ENCODE measurements around the gene TPP1. TPM values are rescaled to one million over a fixed set of nuclear protein-coding genes. Genes with fewer than 3 reads are reported as not detected.
A peak's percentile ranks its signal among the peaks of the same experiment; 100 is the strongest.

Gene TPP1
- total RNA-seq, 1 donor from 2014 or later = 241 TPM

DNA sequence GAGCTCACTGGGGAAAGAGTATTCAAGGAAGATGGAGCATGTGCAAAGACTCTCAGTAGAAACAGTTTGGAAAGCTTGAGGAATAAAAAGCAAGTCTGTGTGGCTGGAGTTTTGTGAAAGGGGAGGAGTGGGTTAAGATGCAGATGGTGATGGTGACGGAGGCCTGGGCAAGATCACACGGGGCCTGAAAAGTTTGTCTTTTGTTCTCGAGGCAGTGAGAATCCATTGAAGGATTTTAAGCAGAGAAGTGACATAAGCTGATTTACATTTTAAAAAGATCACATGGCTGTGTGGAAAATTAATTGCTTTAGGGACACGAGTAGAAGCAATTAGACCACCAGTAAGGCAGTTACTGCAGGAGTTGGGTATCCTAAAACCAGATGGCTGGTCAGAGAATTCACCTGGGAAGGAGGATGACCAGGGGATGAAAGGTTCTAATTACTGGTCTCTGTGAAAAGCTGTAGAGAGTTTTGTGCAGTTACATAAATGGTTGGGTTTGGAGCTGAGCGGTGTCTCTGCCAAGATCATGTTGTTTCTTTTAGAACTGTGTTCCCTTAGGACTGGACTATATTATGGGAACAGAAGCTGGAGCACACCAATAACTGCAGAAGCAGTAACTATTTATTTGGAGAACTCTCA, 22.9 kb downstream of the TPP1 start:
- no peak for DNase-seq (ENCODE audit: extremely low read depth, low read depth, low spot score)

DNA sequence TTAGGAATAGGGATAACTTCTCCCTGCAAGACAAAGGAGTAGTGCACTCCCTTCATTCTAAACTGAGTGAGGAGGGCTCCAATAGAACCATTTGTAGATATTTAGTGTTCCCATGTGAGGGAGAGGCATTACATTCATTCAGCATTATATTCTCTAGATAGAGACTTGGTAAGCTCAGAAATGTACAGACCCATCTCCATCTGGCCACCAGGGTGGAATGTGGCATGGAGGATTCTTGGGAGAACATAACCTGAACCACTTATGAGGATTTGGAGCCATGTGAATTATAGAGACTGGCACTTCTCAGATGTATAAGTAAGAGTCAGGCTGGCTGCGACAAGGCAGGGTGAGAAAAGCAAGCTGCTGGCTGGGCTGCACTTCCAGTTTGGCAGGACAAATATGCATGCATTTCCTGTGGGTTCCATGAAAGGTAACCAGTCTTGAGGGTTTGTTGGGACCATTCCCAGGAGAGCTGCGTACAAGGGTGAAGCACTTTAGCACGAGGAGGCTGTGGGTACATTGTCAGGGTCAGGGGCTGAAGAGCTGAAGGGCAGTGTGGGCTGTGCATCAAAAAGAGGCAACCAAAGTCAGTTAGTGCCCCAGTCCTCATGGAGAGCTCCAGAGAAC, 25.0 kb downstream of the TPP1 start:
- no peak for DNase-seq (ENCODE audit: extremely low read depth, low read depth, low spot score)

DNA sequence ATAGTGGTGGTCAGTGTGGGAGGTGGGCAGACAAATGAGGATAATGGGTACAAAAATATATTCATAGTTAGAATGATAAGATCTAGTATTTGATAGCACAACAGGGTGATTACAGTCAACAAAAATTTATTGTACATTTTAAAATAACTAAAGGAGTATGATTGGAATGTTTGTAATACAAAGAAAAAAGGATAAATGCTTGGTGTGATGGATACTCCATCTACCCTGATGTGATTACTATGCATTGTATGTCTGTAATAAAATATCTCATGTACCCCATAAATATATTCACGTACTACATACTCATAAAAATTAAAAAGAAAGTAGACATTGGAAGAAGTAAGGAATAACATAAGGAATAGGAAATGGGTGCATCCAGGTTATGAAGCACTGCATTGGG, 31.2 kb downstream of the TPP1 start:
- no peak for DNase-seq (ENCODE audit: extremely low read depth, low read depth, low spot score)

DNA sequence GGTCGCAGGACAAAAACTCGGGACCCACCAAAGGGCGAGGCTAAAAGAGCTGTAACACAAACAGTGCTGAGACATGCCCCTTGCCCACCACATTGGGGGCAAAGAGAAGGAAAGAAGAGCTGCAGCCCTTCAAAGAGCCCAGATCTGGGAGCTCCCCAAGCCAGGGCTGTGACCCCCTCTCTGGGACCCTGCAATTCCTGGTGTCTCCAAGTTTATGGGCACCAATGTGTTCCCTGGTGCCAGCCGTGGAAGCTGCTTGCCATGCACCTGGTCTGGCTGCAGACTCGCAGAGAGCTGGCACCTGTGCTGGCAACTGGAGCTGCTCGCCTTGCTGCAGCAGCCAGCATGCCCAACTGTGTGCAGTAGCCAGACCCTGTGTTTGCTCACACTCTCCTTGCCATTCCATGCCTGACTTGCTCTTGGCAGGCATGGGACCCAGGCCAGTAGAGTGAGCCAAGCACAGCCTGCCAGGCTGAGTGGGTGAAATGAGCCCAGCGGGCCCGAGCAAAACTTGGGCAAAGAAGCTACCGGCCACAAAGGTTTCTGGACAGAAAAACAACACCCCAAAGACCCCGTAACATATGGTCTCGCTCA, 31.8 kb downstream of the TPP1 start:
- DNase-seq (ENCODE audit: extremely low read depth, low read depth, low spot score) = no peak

DNA sequence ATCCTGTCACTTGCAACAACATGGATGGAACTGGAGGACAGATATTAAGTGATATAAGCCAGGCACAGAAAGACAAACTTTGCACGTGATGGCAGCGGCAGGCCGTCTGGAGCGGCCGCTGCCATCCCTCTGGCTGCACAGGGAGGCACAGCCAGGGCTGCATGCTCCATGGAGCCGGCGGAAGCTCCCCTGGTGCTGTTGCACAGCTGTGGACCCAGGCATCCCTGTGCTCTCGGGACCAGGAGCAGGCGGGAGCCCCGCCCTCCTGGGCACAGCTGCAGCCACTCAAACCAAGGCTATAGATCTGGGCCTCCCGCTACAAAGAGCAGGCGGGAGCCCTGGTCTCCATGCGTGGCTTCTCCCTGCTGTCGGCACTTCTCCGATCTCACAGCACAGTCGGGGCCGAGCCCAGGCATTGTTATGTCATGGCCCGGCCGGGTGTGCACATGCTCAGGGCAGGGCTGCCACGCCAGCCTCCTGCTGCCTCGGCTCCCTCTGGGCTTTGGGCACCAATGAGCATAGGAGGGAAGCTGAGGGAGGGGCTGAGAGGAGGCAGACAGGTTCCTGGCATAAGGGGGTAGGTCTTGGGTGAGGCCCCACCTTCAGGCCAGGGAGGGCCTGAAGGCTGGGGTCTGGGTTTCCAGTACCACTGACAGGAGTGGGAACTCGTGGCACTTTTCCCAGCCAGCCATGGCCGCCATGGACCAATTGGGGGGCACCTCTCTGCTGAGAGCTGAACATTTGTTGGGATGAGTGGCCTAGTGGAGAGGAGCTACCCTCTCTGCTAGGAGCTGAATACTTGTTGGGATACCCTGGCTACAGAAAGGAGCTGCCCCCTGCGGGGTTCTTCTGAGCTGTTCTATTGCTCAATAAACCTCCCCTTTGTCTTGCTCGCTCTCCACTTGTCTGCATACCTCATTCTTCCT, 32.5 kb downstream of the TPP1 start:
- DNase-seq (ENCODE audit: extremely low read depth, low read depth, low spot score) = no peak

DNA sequence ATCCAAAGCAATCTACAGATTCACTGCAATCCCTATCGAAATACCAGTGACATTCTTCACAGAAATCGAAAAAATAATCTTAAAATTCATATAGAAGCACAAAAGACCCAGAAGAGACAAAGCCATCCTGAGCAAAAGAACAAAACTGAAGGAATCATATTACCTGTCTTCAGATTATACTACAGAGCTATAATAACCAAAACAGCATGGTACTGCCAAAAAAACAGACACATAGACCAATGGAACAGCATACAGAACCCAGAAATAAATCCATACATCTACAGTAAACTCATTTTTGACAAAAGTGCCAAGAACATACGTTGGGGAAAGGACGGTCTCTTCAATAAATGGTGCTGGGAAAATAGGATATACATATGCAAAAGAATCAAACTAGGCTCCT, 34.7 kb downstream of the TPP1 start:
- DNase-seq (ENCODE audit: extremely low read depth, low read depth, low spot score) = no peak

DNA sequence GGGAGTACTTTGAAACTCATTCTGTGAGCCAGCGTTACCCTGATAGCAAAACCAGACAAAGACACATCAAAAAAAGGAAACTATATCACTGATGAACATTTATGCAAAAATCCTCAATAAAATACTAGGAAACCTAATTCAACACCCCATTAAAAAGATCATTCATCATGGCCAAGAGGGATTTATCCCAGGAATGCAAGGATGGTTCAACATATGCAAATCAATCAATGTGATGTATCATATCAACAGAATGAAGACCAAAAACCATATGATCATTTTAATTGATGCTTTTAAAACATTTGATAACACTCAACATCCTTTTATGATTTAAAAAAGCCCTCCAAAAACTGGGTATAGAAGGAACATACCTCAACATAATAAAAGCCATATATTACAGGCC, 35.6 kb downstream of the TPP1 start:
- no peak for DNase-seq (ENCODE audit: extremely low read depth, low read depth, low spot score)

DNA sequence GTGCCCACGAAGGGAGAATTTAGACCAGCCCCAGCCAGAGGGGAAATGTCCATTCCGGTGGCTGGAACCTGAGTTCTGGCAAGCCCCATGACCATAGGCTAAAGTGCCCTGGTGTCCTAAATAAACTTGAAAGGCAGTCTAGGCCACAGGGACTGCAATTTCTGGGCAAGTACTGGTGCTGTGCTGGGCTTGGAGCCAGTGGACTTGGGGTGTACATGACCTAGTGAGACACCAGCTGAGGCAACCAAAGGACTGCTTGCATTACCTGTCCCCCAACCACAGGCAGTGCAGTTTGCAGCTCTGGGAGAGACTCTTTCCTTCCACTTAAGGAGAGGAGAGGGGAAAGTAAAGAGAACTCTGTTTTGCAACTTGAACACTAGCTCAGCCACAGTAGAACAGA, 39.5 kb downstream of the TPP1 start:
- no peak for DNase-seq (ENCODE audit: extremely low read depth, low read depth, low spot score)

DNA sequence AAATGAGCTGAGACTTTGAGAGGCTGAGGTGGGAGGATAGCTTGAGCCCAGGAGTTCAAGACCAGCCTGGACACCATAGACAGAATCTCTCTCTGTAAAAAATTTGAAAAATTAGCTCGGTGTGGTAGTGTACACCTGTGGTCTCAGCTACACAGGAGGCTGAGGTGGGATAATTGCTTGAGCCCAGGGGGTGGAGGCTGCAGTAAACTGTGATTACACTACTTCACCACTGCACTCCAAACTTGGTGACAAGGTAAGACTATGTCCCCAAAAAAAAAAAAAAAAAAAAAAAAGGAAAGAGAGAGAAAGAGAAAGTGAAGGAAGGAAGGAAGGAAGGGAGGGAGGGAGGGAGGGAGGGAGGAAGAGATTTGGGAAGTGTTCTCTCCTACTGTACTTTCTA, 41.1 kb downstream of the TPP1 start:
- DNase-seq (ENCODE audit: extremely low read depth, low read depth, low spot score) = no peak

DNA sequence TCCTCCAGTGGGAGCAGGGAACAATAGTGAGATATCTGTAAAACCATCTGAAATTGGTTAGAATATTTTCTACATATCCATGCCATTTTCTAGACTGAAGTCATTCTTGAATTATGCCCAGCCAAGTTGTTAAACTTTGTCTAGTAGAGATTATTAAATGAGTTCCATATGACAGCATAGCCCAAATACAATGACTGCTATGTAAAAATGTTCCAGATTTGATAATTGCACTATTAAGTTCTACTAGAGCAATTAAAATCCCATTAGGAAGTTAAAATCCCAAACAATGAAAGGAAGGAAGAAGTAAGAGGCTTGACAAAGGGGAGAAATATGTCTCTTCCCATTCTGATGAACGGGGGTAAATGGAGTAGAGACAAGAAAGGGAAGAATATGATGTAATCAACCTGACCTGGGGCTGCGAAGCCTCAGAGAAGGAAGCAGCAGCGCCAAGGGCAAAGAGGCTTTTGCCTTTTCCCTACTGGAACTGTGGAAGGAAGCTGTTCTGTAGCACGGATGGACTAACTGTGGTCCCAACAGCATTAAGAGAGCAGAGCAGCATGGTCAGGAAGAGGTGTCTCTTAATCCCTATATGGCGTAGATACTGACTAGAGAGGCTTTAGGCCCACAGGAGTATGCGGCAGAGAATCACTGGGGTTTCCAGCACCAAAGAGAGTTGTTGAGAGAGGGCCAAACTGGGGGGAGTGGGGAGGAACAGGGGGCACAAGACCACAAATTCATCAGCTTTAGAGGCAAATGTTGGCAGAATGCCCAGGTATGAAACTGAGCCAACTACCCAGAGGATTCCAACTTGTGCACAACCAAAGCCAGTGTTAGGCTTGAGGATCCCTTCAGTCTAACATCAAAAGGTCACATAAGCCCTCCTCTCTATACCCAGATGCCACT, 42.5 kb downstream of the TPP1 start:
- DNase-seq (ENCODE audit: extremely low read depth, low read depth, low spot score) = peak; percentile 36

DNA sequence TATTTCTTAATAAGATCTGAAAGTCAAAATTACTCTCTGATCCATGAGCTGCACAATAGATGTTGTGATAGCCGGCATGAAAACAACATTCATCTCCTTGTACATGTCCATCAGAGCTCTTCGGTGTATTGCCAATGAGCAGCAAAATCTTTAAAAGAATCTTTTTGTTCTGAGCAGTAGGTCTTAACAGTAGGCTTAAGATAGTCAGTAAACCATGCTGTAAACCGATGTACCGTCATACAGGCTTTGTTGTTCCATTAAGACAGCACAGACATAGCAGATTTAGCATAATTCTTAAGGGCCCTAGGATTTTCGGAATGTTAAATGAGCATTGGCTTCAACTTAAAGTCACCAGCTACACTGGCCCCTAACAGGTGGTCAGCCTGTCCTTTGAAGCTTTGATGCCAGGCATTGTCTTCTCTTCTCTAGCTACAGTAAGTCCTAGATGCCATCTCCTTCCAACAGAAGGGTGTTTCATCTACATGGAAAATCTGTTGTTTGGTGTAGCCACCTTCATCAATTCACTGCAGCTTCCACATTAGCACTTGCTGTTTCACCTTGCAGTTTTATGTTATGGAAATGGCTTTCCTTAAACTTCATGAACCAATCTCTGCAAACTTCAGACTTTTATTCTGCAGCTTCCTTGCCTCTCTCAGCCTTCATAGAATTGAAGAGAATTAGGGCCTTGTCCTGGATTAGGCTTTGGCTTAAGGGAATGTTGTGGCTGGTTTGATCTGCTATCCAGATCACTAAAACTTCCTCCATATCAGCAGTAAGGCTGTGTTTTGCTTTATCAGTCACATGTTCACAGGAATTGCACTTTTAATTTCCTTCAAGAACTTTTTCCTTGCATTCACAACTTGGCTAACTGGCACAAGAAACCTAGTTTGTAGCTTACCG, 44.2 kb downstream of the TPP1 start:
- DNase-seq (ENCODE audit: extremely low read depth, low read depth, low spot score) = no peak

DNA sequence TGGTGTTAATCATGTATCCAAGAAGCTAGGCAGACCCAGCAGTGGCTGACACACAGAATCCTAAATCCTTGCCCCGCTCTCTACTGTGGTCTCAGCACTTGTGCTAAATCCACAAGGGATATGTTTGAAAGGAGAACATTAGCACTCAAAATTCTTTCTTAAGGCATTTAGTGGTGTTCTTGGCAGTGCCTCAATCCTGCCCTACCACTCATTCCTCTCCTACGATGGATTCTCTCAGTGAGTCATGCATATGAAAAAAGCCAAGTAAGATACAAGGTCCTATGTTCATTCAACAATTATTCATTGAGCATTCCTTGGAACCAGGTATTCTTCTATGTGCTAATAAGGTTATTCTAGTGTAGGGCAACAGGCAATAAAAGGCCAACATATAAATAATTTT, 47.0 kb downstream of the TPP1 start:
- no peak for DNase-seq (ENCODE audit: extremely low read depth, low read depth, low spot score)

DNA sequence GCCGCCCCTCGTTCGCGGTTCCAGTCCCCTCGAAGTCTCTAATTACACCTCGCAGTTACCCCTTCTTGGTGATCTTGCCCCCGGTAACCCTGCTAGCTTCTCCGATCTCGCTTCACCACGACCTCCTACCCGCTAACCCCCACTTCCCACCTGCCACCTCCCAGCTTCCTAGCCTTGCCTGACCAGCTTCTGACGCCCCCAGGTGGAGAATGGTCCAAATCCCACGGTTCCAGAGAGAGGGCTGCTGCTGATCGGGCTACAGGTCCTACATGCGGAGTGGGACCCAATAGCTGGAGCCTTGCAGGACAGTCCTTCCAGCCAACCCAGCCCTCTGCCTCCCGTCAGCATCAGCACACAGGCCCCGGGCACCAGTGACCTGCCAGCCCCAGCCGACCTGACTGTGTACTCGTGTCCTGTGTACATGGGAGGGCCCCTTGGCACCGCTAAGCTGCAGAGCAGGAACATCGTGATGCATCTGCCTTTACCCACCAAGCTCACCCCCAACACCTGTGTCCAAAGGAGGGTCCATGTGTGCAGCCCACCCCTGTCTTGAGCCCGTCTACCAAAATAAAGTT, 47.7 kb downstream of the TPP1 start:
- no peak for DNase-seq (ENCODE audit: extremely low read depth, low read depth, low spot score)

DNA sequence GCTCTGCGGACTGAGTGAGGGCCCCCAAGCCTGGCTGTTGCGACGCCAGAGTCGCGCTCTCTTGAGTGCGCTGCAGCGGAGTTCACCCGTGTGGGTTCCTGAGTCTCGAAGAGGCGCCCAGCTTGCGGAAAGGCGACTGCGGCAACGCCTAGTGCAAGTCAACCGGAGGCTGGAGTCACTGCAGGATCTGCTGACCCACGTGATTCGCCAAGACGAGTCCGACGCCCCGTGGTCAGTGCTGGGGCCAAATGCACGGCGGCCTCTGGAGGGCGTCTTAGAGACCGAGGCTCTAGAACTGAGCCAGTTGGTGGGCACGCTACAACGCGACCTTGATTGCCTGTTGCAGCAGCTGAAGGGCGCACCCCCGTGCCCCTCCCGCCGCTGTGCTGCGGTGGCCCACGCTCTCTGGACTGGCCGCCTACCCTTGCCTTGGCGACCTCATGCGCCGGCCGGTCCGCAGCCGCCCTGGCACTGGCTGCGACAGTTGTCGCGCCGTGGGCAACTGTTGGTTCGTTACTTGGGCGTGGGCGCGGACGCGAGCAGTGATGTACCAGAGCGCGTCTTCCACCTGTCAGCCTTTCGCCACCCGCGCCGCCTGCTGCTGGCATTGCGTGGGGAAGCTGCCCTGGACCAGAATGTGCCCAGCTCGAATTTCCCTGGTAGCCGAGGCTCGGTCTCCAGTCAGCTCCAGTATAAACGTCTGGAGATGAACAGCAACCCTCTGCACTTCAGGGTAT, 48.4 kb downstream of the TPP1 start:
- no peak for DNase-seq (ENCODE audit: extremely low read depth, low read depth, low spot score)

DNA sequence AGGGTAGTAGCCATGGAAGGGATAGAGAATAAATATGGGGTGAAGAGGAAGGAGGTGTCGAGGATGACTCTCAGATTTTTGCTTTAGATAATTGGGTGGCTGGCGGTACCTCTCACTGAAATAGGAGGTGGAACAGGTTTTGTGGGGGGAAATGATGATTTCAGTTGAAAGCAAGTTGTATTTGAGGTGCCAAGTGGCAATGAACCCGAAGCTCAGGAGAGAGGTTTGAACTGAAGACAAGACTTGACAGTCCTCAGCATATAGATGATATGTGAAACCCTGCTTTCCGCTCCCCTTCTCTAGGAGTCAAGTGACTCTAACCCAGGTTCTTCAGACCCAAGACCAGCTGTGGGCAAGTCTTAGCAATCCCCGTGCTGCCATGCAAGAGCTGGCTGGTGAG, 49.5 kb downstream of the TPP1 start:
- no peak for DNase-seq (ENCODE audit: extremely low read depth, low read depth, low spot score)

DNA sequence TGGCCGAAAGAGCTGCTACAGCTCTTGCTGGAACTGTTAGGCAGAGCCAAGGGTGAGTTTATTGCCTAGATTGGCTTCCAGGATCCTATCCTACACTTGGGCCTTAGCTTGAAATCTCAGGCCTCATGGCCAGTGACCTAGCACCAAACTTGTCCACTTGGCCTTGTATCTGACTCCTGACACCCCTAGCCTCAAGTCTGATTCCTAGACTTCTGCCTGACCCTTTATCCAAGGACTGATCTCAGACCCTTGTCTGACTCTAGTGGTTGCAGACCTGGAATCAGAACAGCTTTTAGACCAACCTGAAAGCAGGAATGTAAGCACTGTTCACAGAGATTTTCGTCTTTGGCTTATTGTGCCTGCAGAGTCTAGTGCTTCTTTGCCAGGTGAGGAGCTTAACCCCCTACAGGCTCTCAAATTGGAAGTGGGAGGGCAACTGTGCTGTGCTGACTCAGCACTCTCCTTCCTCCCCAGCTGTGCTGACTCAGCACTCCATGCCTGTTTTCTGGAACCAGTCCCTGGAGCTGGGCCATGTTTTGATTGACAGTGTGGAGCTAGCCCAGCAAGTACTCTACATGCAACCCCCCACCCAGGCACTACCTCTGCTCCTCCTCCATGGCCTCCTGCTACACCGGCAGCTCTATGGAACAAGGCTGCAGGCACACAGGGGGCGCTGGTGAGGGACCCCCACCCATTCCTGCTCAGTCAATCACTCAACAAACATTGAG, 50.9 kb downstream of the TPP1 start:
- DNase-seq (ENCODE audit: extremely low read depth, low read depth, low spot score) = no peak

DNA sequence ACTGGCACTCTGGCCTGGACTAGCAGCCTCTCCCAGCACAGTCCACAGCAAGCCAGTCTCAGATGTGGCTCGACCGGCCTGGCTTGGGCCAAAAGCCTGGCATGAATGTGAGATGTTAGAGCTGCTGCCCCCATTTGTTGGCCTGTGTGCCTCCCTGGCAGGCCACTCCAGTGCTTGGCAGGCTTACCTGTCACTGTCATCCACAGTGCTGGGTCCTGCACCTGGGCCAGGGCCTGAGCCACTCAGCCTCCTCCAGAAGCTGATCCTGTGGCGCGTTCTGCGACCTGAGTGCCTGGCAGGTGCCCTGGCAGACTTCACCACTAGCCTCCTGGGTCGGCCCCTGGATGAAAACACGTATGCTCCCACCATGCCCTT, 51.9 kb downstream of the TPP1 start:
- no peak for DNase-seq (ENCODE audit: extremely low read depth, low read depth, low spot score)
